ENCODE measurements around the gene TADA2B. TPM values are rescaled to one million over a fixed set of nuclear protein-coding genes. Genes with fewer than 3 reads are reported as not detected.

TADA2B gene
- total and polyA plus RNA-seq, 7 donors, result 13.8 to 22.7 (median 16.6) TPM

GRCh38 chr4:7016512-7016911 is 26.7 kb upstream of the TADA2B start:
- peaks cover 7 to 90% (median 42%) of the 10 kb centered on the region in 4 donors for H3K36me3 ChIP-seq
- DNase-seq, result no peak
- no peaks in the 10 kb centered on the region for H3K9me3 ChIP-seq
- TF ChIP-seq EP300 (IDR thresholded peaks at IDR 0.05), result no peak
- no peak for TF ChIP-seq CTCF (IDR thresholded peaks at IDR 0.05)
- no peak for TF ChIP-seq POLR2AphosphoS5 (IDR thresholded peaks at IDR 0.05)
- TF ChIP-seq POLR2A (IDR thresholded peaks at IDR 0.05), result no peak
- intact Hi-C loops (cut with DNase I), result no loop called here
- H3K4me1 ChIP-seq, result no peaks in the 10 kb centered on the region
- H3K4me3 ChIP-seq, result no peak overlapping the region
- 91 to 97% methylated on average over 6 of the region's 6 CpGs for WGBS, 2 donors
- no peak overlapping the region for H3K27ac ChIP-seq
- no peaks in the 10 kb centered on the region for H3K27me3 ChIP-seq

DNA sequence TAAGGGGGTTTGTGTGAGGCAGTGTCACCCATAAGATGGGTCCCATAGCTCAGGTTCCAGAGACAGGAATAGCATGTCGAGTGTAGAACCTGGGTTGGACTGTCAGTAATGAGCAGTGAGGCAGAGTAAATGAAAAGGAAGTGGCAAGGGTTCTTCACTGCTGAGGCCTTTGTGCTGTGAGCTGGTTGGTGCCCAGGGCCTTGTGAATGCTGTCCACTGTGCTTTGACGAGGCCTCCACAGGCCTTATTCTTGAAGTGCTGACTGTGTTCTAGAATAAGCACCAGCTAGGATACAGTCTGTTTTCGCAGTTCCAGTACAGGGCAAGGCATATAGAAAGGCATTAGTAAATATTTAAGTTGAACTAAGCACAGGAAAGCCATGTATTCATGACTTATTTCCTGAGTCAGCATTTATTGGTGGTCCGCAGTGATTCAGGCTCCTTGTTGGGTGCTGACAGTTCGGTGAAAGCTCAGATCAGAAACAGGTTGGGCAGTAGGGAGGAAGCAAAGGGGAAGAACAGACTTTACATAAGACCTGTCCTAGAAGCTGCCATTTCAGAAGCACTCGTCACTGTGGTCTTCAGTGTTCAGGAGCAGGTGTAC is 25.6 kb upstream of the TADA2B start:
- peaks cover 7 to 90% (median 39%) of the 10 kb centered on the region in 4 donors for H3K36me3 ChIP-seq
- WGBS, 2 donors, result 94% methylated on average over 6 of the region's 6 CpGs

DNA sequence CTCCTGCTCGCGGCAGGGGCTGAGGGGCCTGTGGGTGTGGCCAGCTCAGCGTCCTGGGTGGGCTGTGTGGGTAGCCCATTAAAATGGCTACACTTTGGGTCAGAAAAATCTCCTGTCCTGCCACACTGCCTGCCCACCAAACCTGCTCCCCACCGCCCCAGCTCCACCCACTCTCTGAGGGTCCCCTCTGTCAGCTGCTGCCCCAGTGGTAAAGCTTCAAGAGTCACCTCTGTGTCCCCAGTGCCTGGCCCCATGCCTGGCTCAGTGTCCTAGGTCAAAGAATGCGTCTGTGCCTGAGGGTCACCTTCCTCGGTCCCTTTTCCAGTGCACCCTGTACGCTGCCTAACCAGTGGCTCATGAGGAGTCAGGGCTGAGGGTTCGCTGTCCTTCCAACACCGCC is 24.9 kb upstream of the TADA2B start:
- Histone ChIP-seq H3K4me1 (no peaks in the 10 kb centered on the region), H3K36me3 (peaks cover 7 to 90% (median 37%) of the 10 kb centered on the region in 4 donors), H3K27me3 (no peaks in the 10 kb centered on the region), H3K27ac (no peak overlapping the region), H3K9me3 (no peaks in the 10 kb centered on the region), H3K4me3 (no peak overlapping the region)
- 96 to 97% methylated on average over 9 of the region's 9 CpGs for WGBS, 2 donors
- intact Hi-C loops (cut with DNase I), result no loop called here
- TF ChIP-seq POLR2A (IDR thresholded peaks at IDR 0.05) (no peak), POLR2AphosphoS5 (IDR thresholded peaks at IDR 0.05) (no peak), EP300 (IDR thresholded peaks at IDR 0.05) (no peak), CTCF (IDR thresholded peaks at IDR 0.05) (no peak)
- no peak for DNase-seq

More for the DNA sequence above, 25.6 kb upstream of the TADA2B start:
- DNase-seq, result no peak
- no peak overlapping the region for H3K4me3 ChIP-seq
- intact Hi-C loops (cut with DNase I), result no loop called here
- TF ChIP-seq POLR2A (IDR thresholded peaks at IDR 0.05) (no peak), EP300 (IDR thresholded peaks at IDR 0.05) (no peak), POLR2AphosphoS5 (IDR thresholded peaks at IDR 0.05) (no peak), CTCF (IDR thresholded peaks at IDR 0.05) (no peak)
- no peak overlapping the region for H3K27ac ChIP-seq
- H3K4me1 ChIP-seq, result no peaks in the 10 kb centered on the region
- H3K27me3 ChIP-seq, result no peaks in the 10 kb centered on the region
- no peaks in the 10 kb centered on the region for H3K9me3 ChIP-seq

- 92% methylated on average over 10 of the region's 10 CpGs for WGBS, 2 donors
- no peak overlapping the region for H3K4me3 ChIP-seq
- DNase-seq, result no peak
These were observed 23.8 kb upstream of the TADA2B start for GRCh38 chr4:7019367-7019766.

More at GRCh38 chr4:7019367-7019766, 23.8 kb upstream of the TADA2B start:
- Histone ChIP-seq H3K4me1 (no peaks in the 10 kb centered on the region), H3K27me3 (no peaks in the 10 kb centered on the region), H3K27ac (no peak overlapping the region), H3K36me3 (peaks cover 7 to 90% (median 35%) of the 10 kb centered on the region in 4 donors), H3K9me3 (no peaks in the 10 kb centered on the region)
- TF ChIP-seq CTCF (IDR thresholded peaks at IDR 0.05) (no peak), POLR2A (IDR thresholded peaks at IDR 0.05) (no peak), EP300 (IDR thresholded peaks at IDR 0.05) (no peak), POLR2AphosphoS5 (IDR thresholded peaks at IDR 0.05) (no peak)
- intact Hi-C loops (cut with DNase I), result no loop called here

All from sigmoid colon (tissue), 7 donors.